H9 (cell line): ENCODE results near the gene SETD9. TPM values are rescaled to one million over a fixed set of nuclear protein-coding genes. Genes with fewer than 3 reads are reported as not detected.

Experiments
- DNase-seq: peaks from one replicate; pipeline ENCODE4 v3.0.0-alpha.2; 2017
- H2AFZ ChIP-seq: one replicate; pipeline ENCODE4 v1.6.1; 2013; ENCODE audit warnings: mild to moderate bottlenecking, low read length, control low read depth, moderate library complexity
- H2AK5ac ChIP-seq: 2 replicates; pipeline ENCODE4 v1.6.1; 2013; ENCODE audit warnings: low read length, control low read depth, mixed read lengths; ENCODE audit not compliant: insufficient read length
- H2BK120ac ChIP-seq: one replicate; pipeline ENCODE4 v1.6.1; 2013; ENCODE audit warnings: low read depth, mild to moderate bottlenecking, low read length, control low read depth, inconsistent platforms; ENCODE audit not compliant: poor library complexity, severe bottlenecking
- H2BK12ac ChIP-seq: 2 replicates; pipeline ENCODE4 v1.6.1; 2013; ENCODE audit warnings: low read length, control low read depth, mixed read lengths, low read depth; ENCODE audit not compliant: insufficient read length
- H2BK15ac ChIP-seq: 2 replicates; pipeline ENCODE4 v1.6.1; 2013; ENCODE audit warnings: low read depth, low read length, control low read depth
- H2BK20ac ChIP-seq: one replicate; pipeline ENCODE4 v1.6.1; 2013; ENCODE audit warnings: low read depth, mild to moderate bottlenecking, low read length, control low read depth, inconsistent platforms; ENCODE audit not compliant: poor library complexity, severe bottlenecking
- H2BK5ac ChIP-seq: 2 replicates; pipeline ENCODE4 v1.6.1; 2013; ENCODE audit warnings: low read length, control low read depth, mixed read lengths; ENCODE audit not compliant: insufficient read length
- H3K14ac ChIP-seq: 2 replicates; pipeline ENCODE4 v1.6.1; 2013; ENCODE audit warnings: low read length, control low read depth; ENCODE audit not compliant: insufficient read depth
- H3K18ac ChIP-seq: 2 replicates; pipeline ENCODE4 v1.6.1; 2013; ENCODE audit warnings: low read depth, mild to moderate bottlenecking, mixed read lengths, low read length, control low read depth; ENCODE audit not compliant: insufficient read length
- H3K23ac ChIP-seq: 2 replicates; pipeline ENCODE4 v1.6.1; 2013; ENCODE audit warnings: low read length, control low read depth, mixed read lengths, low read depth; ENCODE audit not compliant: insufficient read length
- H3K23me2 ChIP-seq: 2 replicates; pipeline ENCODE4 v1.6.1; 2013; ENCODE audit warnings: low read depth, mild to moderate bottlenecking, mixed read lengths, low read length, control low read depth; ENCODE audit not compliant: insufficient read length, poor library complexity, severe bottlenecking
- H3K27ac ChIP-seq: 2 replicates; pipeline ENCODE4 v1.5.1; 2013; ENCODE audit warnings: low read length, control low read depth, mixed read lengths, low read depth; ENCODE audit not compliant: insufficient read length
- H3K27me3 ChIP-seq: 2 replicates; pipeline ENCODE4 v1.6.1; 2013; ENCODE audit warnings: low read length, control low read depth, inconsistent platforms; ENCODE audit not compliant: insufficient read depth
- H3K4ac ChIP-seq: 2 replicates; pipeline ENCODE4 v1.6.1; 2013; ENCODE audit warnings: low read depth, mild to moderate bottlenecking, control low read depth, inconsistent platforms, low read length, moderate library complexity
- H3K4me1 ChIP-seq: 2 replicates; pipeline ENCODE4 v1.6.1; 2013; ENCODE audit warnings: low read length, control low read depth, inconsistent platforms; ENCODE audit not compliant: insufficient read depth
- H3K4me2 ChIP-seq: 2 replicates; pipeline ENCODE4 v1.6.1; 2013; ENCODE audit warnings: low read length, control low read depth, mixed read lengths; ENCODE audit not compliant: insufficient read length, insufficient read depth
- H3K56ac ChIP-seq: 2 replicates; pipeline ENCODE4 v1.6.1; 2013; ENCODE audit warnings: low read depth, mild to moderate bottlenecking, mixed read lengths, low read length, control low read depth; ENCODE audit not compliant: insufficient read length
- H3K79me1 ChIP-seq: 2 replicates; pipeline ENCODE4 v1.6.1; 2013; ENCODE audit warnings: low read depth, mild to moderate bottlenecking, moderate library complexity, low read length, control low read depth, inconsistent platforms; ENCODE audit not compliant: insufficient read depth, poor library complexity, severe bottlenecking
- H3K79me2 ChIP-seq: 2 replicates; pipeline ENCODE4 v1.6.1; 2013; ENCODE audit warnings: low read length, control low read depth, inconsistent platforms; ENCODE audit not compliant: insufficient read depth
- H3K9ac ChIP-seq: 2 replicates; pipeline ENCODE4 v1.6.1; 2013; ENCODE audit warnings: low read length, control low read depth, mixed read lengths; ENCODE audit not compliant: insufficient read length; ENCODE audit errors: extremely low read depth
- H3K9me3 ChIP-seq: one replicate; pipeline ENCODE4 v1.6.1; 2013; ENCODE audit warnings: low read depth, low read length, inconsistent platforms; ENCODE audit not compliant: control insufficient read depth
- H3T11ph ChIP-seq: one replicate; pipeline ENCODE4 v1.6.1; 2013; ENCODE audit warnings: mild to moderate bottlenecking, low read length, control low read depth, inconsistent platforms
- H4K20me1 ChIP-seq: one replicate; pipeline ENCODE4 v1.6.1; 2013; ENCODE audit not compliant: control insufficient read depth, insufficient read length, insufficient read depth
- H4K5ac ChIP-seq: 2 replicates; pipeline ENCODE4 v1.6.1; 2013; ENCODE audit warnings: low read depth, mild to moderate bottlenecking, mixed read lengths, low read length, control low read depth; ENCODE audit not compliant: insufficient read length
- H4K8ac ChIP-seq: replicated peaks from 2 replicates; pipeline ENCODE4 v1.6.1; 2013; ENCODE audit warnings: low read length, control low read depth, mixed read lengths, low read depth; ENCODE audit not compliant: insufficient read length
- H4K91ac ChIP-seq: 2 replicates; pipeline ENCODE4 v1.6.1; 2013; ENCODE audit warnings: low read depth, mild to moderate bottlenecking, moderate library complexity, mixed read lengths, low read length, control low read depth; ENCODE audit not compliant: insufficient read length
- H3K27ac Mint-ChIP-seq, 3 experiments: 2 replicates in 2 of 3; 3 replicates in 1 of 3; pipeline ENCODE4 v1.8.0; 2020 to 2021; ENCODE audit warnings: mixed read lengths in 3 of 3, mild to moderate bottlenecking in 1 of 3, moderate library complexity in 1 of 3
- H3K27me3 Mint-ChIP-seq: 2 replicates; pipeline ENCODE4 v1.8.0; 2021; ENCODE audit warnings: low read depth, mild to moderate bottlenecking, moderate library complexity, mixed read lengths
- H3K36me3 Mint-ChIP-seq, 3 experiments: 2 replicates in 2 of 3; 3 replicates in 1 of 3; pipeline ENCODE4 v1.8.0; 2020 to 2021; ENCODE audit warnings: low read depth in 3 of 3, mixed read lengths in 3 of 3; ENCODE audit not compliant: insufficient read depth in 1 of 3
- H3K4me1 Mint-ChIP-seq, 2 experiments: 2 replicates each; pipeline ENCODE4 v1.8.0; 2020; ENCODE audit warnings: mixed read lengths in 2 of 2
- H3K4me3 Mint-ChIP-seq, 2 experiments: 2 replicates in 1 of 2; 3 replicates in 1 of 2; pipeline ENCODE4 v1.8.0; 2020 to 2021; ENCODE audit warnings: mild to moderate bottlenecking in 2 of 2, mixed read lengths in 2 of 2, moderate library complexity in 1 of 2
- H3K9me3 Mint-ChIP-seq, 2 experiments: 2 replicates in 1 of 2; 3 replicates in 1 of 2; pipeline ENCODE4 v1.8.0; 2020; ENCODE audit warnings: mild to moderate bottlenecking in 2 of 2, mixed read lengths in 2 of 2, moderate library complexity in 1 of 2
- CTCF ChIP-seq: fragments of 200-600 bp; sonication (generic); conservative IDR thresholded peaks from 3 replicates; pipeline ENCODE4 v1.8.0; 2021; ENCODE audit warnings: antibody characterized with exemption, mild to moderate bottlenecking
- WGBS: extraction: QIAGEN DNeasy Blood & Tissue Kit; methylation state at CpG from one replicate; pipeline ENCODE4 v1.1.7; 2013; ENCODE audit warnings: missing lambda C conversion rate, low lambda C conversion rate, mixed read lengths; ENCODE audit not compliant: insufficient read length; ENCODE audit errors: extremely low coverage; 5-methylcytosine and 5-hydroxymethylcytosine counted together
- total RNA-seq: library from RNA; stranded (reverse); gene quantifications from 2 replicates; pipeline ENCODE4 v1.2.1, GENCODE V29; 2021

SETD9 gene
- total RNA-seq, 1 experiment from 2014 or later = 15.7 TPM

- no peak overlapping the region for H3K56ac ChIP-seq
- no peak overlapping the region for H2BK120ac ChIP-seq
- no peak overlapping the region for H3K23ac ChIP-seq
- no peak overlapping the region for H2BK5ac ChIP-seq
- H3T11ph ChIP-seq = no peak overlapping the region
- H2BK15ac ChIP-seq = no peak overlapping the region
- Mint-ChIP-seq H3K27me3 (no peaks in the 10 kb centered on the region), H3K4me1 (no peaks in the 10 kb centered on the region), H3K27ac (no peak overlapping the region), H3K36me3 (peaks cover 6 to 18% (median 8%) of the 10 kb centered on the region in 3 experiments; a peak in 6 of 7 replicates), H3K9me3 (no peaks in the 10 kb centered on the region), H3K4me3 (no peak overlapping the region)
- no peak for DNase-seq
- H3K4me1 ChIP-seq = no peaks in the 10 kb centered on the region
- no peak for TF ChIP-seq CTCF
- H3K79me2 ChIP-seq = no peaks in the 10 kb centered on the region
- no peak overlapping the region for H4K5ac ChIP-seq
- no peak overlapping the region for H2BK12ac ChIP-seq
- H3K27ac ChIP-seq = no peak overlapping the region
- no peak overlapping the region for H2AK5ac ChIP-seq
- no peak overlapping the region for H2AFZ ChIP-seq
- H3K18ac ChIP-seq = no peak overlapping the region
- H3K79me1 ChIP-seq = no peaks in the 10 kb centered on the region
- H2BK20ac ChIP-seq = no peak overlapping the region
- H4K20me1 ChIP-seq = no peaks in the 10 kb centered on the region
- no peak overlapping the region for H3K4ac ChIP-seq
- no peak overlapping the region for H3K14ac ChIP-seq
- H3K27me3 ChIP-seq = no peaks in the 10 kb centered on the region
- no peak overlapping the region for H4K91ac ChIP-seq
- no CpG with 5 or more reads among the region's 3 CpGs for WGBS
- H4K8ac ChIP-seq = no peak overlapping the region
- no peaks in the 10 kb centered on the region for H3K9me3 ChIP-seq
- H3K4me2 ChIP-seq = no peak overlapping the region
- H3K23me2 ChIP-seq = no peaks in the 10 kb centered on the region
- no peak overlapping the region for H3K9ac ChIP-seq
These were observed 33.1 kb upstream of the SETD9 start for GRCh38 chr5:56876327-56876726.
